ENCODE data around the gene ALPL.

Gene ALPL

GRCh38 chr1:21620011-21620410 lies 110.8 kb downstream of the ALPL start:
- peaks cover 38 to 58% of the 10 kb centered on the region in 2 donors for H3K27me3 Mint-ChIP-seq
- no peak overlapping the region for H3K4me3 Mint-ChIP-seq
- H3K9me3 Mint-ChIP-seq = no peaks in the 10 kb centered on the region
- no peak overlapping the region for H3K27ac Mint-ChIP-seq
- H3K4me1 Mint-ChIP-seq = peaks cover 0 to 4% of the 10 kb centered on the region in 2 donors
- no peaks in the 10 kb centered on the region for H3K36me3 Mint-ChIP-seq
- ATAC-seq (replicated peaks) (no peak), DNase-seq (no peak)

- H3K27me3 Mint-ChIP-seq = peaks cover 38 to 60% of the 10 kb centered on the region in 2 donors
- no peaks in the 10 kb centered on the region for H3K36me3 Mint-ChIP-seq
- no peak for ATAC-seq (replicated peaks)
- DNase-seq = no peak
- no peaks in the 10 kb centered on the region for H3K9me3 Mint-ChIP-seq
- no peak overlapping the region for H3K4me3 Mint-ChIP-seq
- H3K27ac Mint-ChIP-seq = no peak overlapping the region
- peaks cover 0 to 4% of the 10 kb centered on the region in 2 donors for H3K4me1 Mint-ChIP-seq
Observed at GRCh38 chr1:21620496-21620895, 111.3 kb downstream of the ALPL start.

GRCh38 chr1:21621051-21621450 lies 111.8 kb downstream of the ALPL start:
- ATAC-seq (replicated peaks) (no peak), DNase-seq (no peak)
- Mint-ChIP-seq H3K4me3 (no peak overlapping the region), H3K36me3 (no peaks in the 10 kb centered on the region), H3K4me1 (peaks cover 0 to 4% of the 10 kb centered on the region in 2 donors), H3K27ac (no peak overlapping the region), H3K27me3 (peaks cover 38 to 62% of the 10 kb centered on the region in 2 donors), H3K9me3 (no peaks in the 10 kb centered on the region)

GRCh38 chr1:21621761-21622436 lies 112.7 kb downstream of the ALPL start:
- ATAC-seq (replicated peaks) = peak in 1 of 2 donors; percentile 7
- H3K4me3 Mint-ChIP-seq = peak overlapping the region; percentile 21 to 30
- H3K36me3 Mint-ChIP-seq = no peaks in the 10 kb centered on the region
- peaks cover 41 to 68% of the 10 kb centered on the region in 2 donors for H3K27me3 Mint-ChIP-seq
- H3K27ac Mint-ChIP-seq = no peak overlapping the region
- no peaks in the 10 kb centered on the region for H3K9me3 Mint-ChIP-seq
- peaks cover 0 to 4% of the 10 kb centered on the region in 2 donors for H3K4me1 Mint-ChIP-seq
- DNase-seq = no peak

GRCh38 chr1:21622466-21623315 lies 113.5 kb downstream of the ALPL start:
- Mint-ChIP-seq H3K36me3 (no peaks in the 10 kb centered on the region), H3K9me3 (no peaks in the 10 kb centered on the region), H3K4me1 (peaks cover 0 to 4% of the 10 kb centered on the region in 2 donors), H3K27ac (no peak overlapping the region), H3K27me3 (peaks cover 42 to 68% of the 10 kb centered on the region in 2 donors), H3K4me3 (peak overlapping the region; percentile 71 to 76)
- ATAC-seq (replicated peaks) = peak; percentile 72 to 77
- no peak for DNase-seq

GRCh38 chr1:21623410-21623961 lies 114.3 kb downstream of the ALPL start:
- no peak for DNase-seq
- H3K27ac Mint-ChIP-seq = no peak overlapping the region

GRCh38 chr1:21624571-21625389 lies 115.6 kb downstream of the ALPL start:
- DNase-seq = no peak
- H3K4me1 Mint-ChIP-seq = peaks cover 0 to 4% of the 10 kb centered on the region in 2 donors
- ATAC-seq (replicated peaks) = no peak
- no peaks in the 10 kb centered on the region for H3K36me3 Mint-ChIP-seq
- peaks cover 27 to 58% of the 10 kb centered on the region in 2 donors for H3K27me3 Mint-ChIP-seq
- no peak overlapping the region for H3K4me3 Mint-ChIP-seq
- no peaks in the 10 kb centered on the region for H3K9me3 Mint-ChIP-seq
- H3K27ac Mint-ChIP-seq = no peak overlapping the region

More at GRCh38 chr1:21623410-21623961, 114.3 kb downstream of the ALPL start:
- H3K27me3 Mint-ChIP-seq = peaks cover 38 to 63% of the 10 kb centered on the region in 2 donors
- ATAC-seq (replicated peaks) = no peak
- H3K9me3 Mint-ChIP-seq = no peaks in the 10 kb centered on the region
- no peak overlapping the region for H3K4me3 Mint-ChIP-seq
- peaks cover 0 to 4% of the 10 kb centered on the region in 2 donors for H3K4me1 Mint-ChIP-seq
- no peaks in the 10 kb centered on the region for H3K36me3 Mint-ChIP-seq

GRCh38 chr1:21625390-21626190 lies 116.4 kb downstream of the ALPL start:
- H3K27ac Mint-ChIP-seq = no peak overlapping the region
- H3K27me3 Mint-ChIP-seq = peaks cover 23 to 61% of the 10 kb centered on the region in 2 donors
- H3K9me3 Mint-ChIP-seq = no peaks in the 10 kb centered on the region
- no peak for ATAC-seq (replicated peaks)
- H3K36me3 Mint-ChIP-seq = no peaks in the 10 kb centered on the region
- H3K4me3 Mint-ChIP-seq = no peak overlapping the region
- no peak for DNase-seq
- H3K4me1 Mint-ChIP-seq = peaks cover 0 to 4% of the 10 kb centered on the region in 2 donors

GRCh38 chr1:21626921-21627339 lies 117.7 kb downstream of the ALPL start:
- ATAC-seq (replicated peaks) (no peak), DNase-seq (no peak)
- Mint-ChIP-seq H3K4me1 (peaks cover 0 to 4% of the 10 kb centered on the region in 2 donors), H3K9me3 (no peaks in the 10 kb centered on the region), H3K4me3 (no peak overlapping the region), H3K36me3 (no peaks in the 10 kb centered on the region), H3K27ac (no peak overlapping the region), H3K27me3 (peaks cover 19 to 61% of the 10 kb centered on the region in 2 donors)
